GM18519 (cell line): Measurements from ENCODE around the gene FXYD2.

Experiments
- ATAC-seq: cut with Tn5 transposase; IDR thresholded peaks from one replicate; pipeline ENCODE4 v1.9.1; 2021; ENCODE audit warnings: mild to moderate bottlenecking, moderate library complexity; ENCODE audit not compliant: unreplicated experiment, low FRiP score

FXYD2 gene

GRCh38 chr11:117836077-117836960 is 11.8 kb upstream of the FXYD2 start:
- no peak for ATAC-seq

GRCh38 chr11:117835576-117835975 is 11.0 kb upstream of the FXYD2 start:
- no peak for ATAC-seq

- no peak for ATAC-seq
Observed at GRCh38 chr11:117834838-117835443, 10.4 kb upstream of the FXYD2 start.

- ATAC-seq, result no peak
Observed at GRCh38 chr11:117834068-117834810, 9.7 kb upstream of the FXYD2 start.

- no peak for ATAC-seq
Observed at GRCh38 chr11:117833401-117833891, 8.9 kb upstream of the FXYD2 start.

- no peak for ATAC-seq
Observed at GRCh38 chr11:117832511-117832910, 8.0 kb upstream of the FXYD2 start.

GRCh38 chr11:117831661-117832415 is 7.3 kb upstream of the FXYD2 start:
- ATAC-seq, result no peak

GRCh38 chr11:117830674-117831351 is 6.3 kb upstream of the FXYD2 start:
- no peak for ATAC-seq

- no peak for ATAC-seq
Observed at GRCh38 chr11:117830072-117830471, 5.5 kb upstream of the FXYD2 start.

- ATAC-seq, result no peak
Observed at GRCh38 chr11:117829369-117829725, 4.8 kb upstream of the FXYD2 start.

- ATAC-seq, result no peak
Observed at GRCh38 chr11:117828611-117829368, 4.2 kb upstream of the FXYD2 start.

- ATAC-seq, result no peak
Observed at GRCh38 chr11:117827521-117828511, 3.3 kb upstream of the FXYD2 start.

GRCh38 chr11:117826832-117827231 is 2.3 kb upstream of the FXYD2 start:
- no peak for ATAC-seq

- no peak for ATAC-seq
Observed at GRCh38 chr11:117826190-117826570, 1.6 kb upstream of the FXYD2 start.

GRCh38 chr11:117825538-117826189 is 1.1 kb upstream of the FXYD2 start:
- ATAC-seq, result no peak

GRCh38 chr11:117823946-117824420 is 561 bp downstream of the FXYD2 start:
- ATAC-seq, result no peak

GRCh38 chr11:117823294-117823945 is 1.1 kb downstream of the FXYD2 start:
- no peak for ATAC-seq
